ENCODE results near the gene SHB. TPM values are rescaled to one million over a fixed set of nuclear protein-coding genes. Genes with fewer than 3 reads are reported as not detected.

The SHB gene
- total and polyA plus RNA-seq, 2 experiments from 2014 or later, result 20.8 to 48.3 TPM

GRCh38 chr9:37979844-37980243 lies 89.2 kb downstream of the SHB start:
- Histone ChIP-seq H3K4me3 (no peak overlapping the region), H3K9me2 (replicated peaks; ENCODE audit: insufficient read depth) (no peaks in the 10 kb centered on the region), H3K4me2 (no peak overlapping the region), H3K36me3 (replicated peaks; ENCODE audit: insufficient read depth, low read depth) (no peaks in the 10 kb centered on the region), H3K27me3 (no peaks in the 10 kb centered on the region), H3K27ac (no peak overlapping the region), H3K9me3 (ENCODE audit: low read depth) (no peaks in the 10 kb centered on the region), H2AFZ (no peak overlapping the region), H3K79me2 (peaks cover 50% of the 10 kb centered on the region), H4K20me1 (ENCODE audit: insufficient read depth, poor library complexity, severe bottlenecking) (no peaks in the 10 kb centered on the region), H3K4me1 (ENCODE audit: insufficient read depth) (peaks cover 21% of the 10 kb centered on the region)
- no peak for DNase-seq (ENCODE audit: low spot score)
- TF ChIP-seq EZH2 (IDR thresholded peaks at IDR 0.05; ENCODE audit: borderline replicate concordance) (no peak), EZH2phosphoT487 (IDR thresholded peaks at IDR 0.05; ENCODE audit: low read depth, severe bottlenecking, unreplicated experiment) (no peak), CTCF (IDR thresholded peaks at IDR 0.05; ENCODE audit: poor library complexity) (no peak)
- WGBS (ENCODE audit: low lambda C conversion rate, missing lambda C conversion rate), result 70% methylated on average over 5 of the region's 5 CpGs

- H3K36me3 ChIP-seq (replicated peaks; ENCODE audit: insufficient read depth, low read depth), result no peaks in the 10 kb centered on the region
- no peak overlapping the region for H3K4me2 ChIP-seq
- DNase-seq (ENCODE audit: low spot score), result no peak
- TF ChIP-seq EZH2phosphoT487 (IDR thresholded peaks at IDR 0.05; ENCODE audit: low read depth, severe bottlenecking, unreplicated experiment) (no peak), CTCF (IDR thresholded peaks at IDR 0.05; ENCODE audit: poor library complexity) (no peak), EZH2 (IDR thresholded peaks at IDR 0.05; ENCODE audit: borderline replicate concordance) (no peak)
- peaks cover 42% of the 10 kb centered on the region for H3K79me2 ChIP-seq
- no peak overlapping the region for H3K27ac ChIP-seq
- no peaks in the 10 kb centered on the region for H3K9me2 ChIP-seq (replicated peaks; ENCODE audit: insufficient read depth)
- no peak overlapping the region for H2AFZ ChIP-seq
- no peaks in the 10 kb centered on the region for H3K9me3 ChIP-seq (ENCODE audit: low read depth)
- H4K20me1 ChIP-seq (ENCODE audit: insufficient read depth, poor library complexity, severe bottlenecking), result no peaks in the 10 kb centered on the region
- WGBS (ENCODE audit: low lambda C conversion rate, missing lambda C conversion rate), result 74% methylated on average over 3 of the region's 3 CpGs
- no peaks in the 10 kb centered on the region for H3K27me3 ChIP-seq
- peaks cover 16% of the 10 kb centered on the region for H3K4me1 ChIP-seq (ENCODE audit: insufficient read depth)
- H3K4me3 ChIP-seq, result no peak overlapping the region
Measured at GRCh38 chr9:37978983-37979382, 90.0 kb downstream of the SHB start.

- DNase-seq (ENCODE audit: low spot score), result no peak
- Histone ChIP-seq H3K36me3 (replicated peaks; ENCODE audit: insufficient read depth, low read depth) (no peaks in the 10 kb centered on the region), H3K79me2 (peaks cover 39% of the 10 kb centered on the region), H3K9me3 (ENCODE audit: low read depth) (no peaks in the 10 kb centered on the region), H3K27ac (no peak overlapping the region), H3K4me3 (no peak overlapping the region), H2AFZ (no peak overlapping the region), H3K9me2 (replicated peaks; ENCODE audit: insufficient read depth) (no peaks in the 10 kb centered on the region), H3K27me3 (no peaks in the 10 kb centered on the region), H3K4me2 (no peak overlapping the region), H3K4me1 (ENCODE audit: insufficient read depth) (peaks cover 18% of the 10 kb centered on the region), H4K20me1 (ENCODE audit: insufficient read depth, poor library complexity, severe bottlenecking) (no peaks in the 10 kb centered on the region)
- WGBS (ENCODE audit: low lambda C conversion rate, missing lambda C conversion rate), result 79% methylated on average over 6 of the region's 6 CpGs
- TF ChIP-seq EZH2 (IDR thresholded peaks at IDR 0.05; ENCODE audit: borderline replicate concordance) (no peak), CTCF (IDR thresholded peaks at IDR 0.05; ENCODE audit: poor library complexity) (no peak), EZH2phosphoT487 (IDR thresholded peaks at IDR 0.05; ENCODE audit: low read depth, severe bottlenecking, unreplicated experiment) (no peak)
Measured at GRCh38 chr9:37978481-37978864, 90.6 kb downstream of the SHB start.
